ENCODE results near the gene MAEA.

DNA sequence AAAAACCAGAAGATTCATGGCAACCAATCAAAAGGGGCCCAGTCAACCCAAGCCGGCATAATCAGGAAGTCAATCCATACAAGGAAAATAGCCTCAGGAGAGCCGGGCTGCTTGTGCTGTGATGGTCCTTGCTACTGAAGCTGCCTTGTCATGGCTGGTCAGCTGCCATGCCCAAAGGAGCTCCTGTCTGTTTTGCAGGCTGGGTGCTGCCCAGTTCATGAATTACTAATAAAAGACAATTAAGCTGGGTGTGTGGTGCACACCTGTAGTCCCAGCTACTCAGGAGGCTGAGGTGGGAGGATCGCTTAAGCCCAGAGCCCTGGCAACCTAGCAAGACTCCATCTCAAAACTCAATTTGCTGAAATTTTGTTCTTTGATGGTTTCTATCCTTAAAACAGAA, 24.7 kb upstream of the MAEA start:
- TF ChIP-seq CTCF (IDR thresholded peaks at IDR 0.05) (no peak), POLR2AphosphoS5 (IDR thresholded peaks at IDR 0.05) (no peak), POLR2A (IDR thresholded peaks at IDR 0.05) (no peak)
